SK-N-SH (cell line): ENCODE results near the gene ZCCHC14.

Experiments used
- ELF1 ChIP-seq: IDR thresholded peaks from 2 replicates; pipeline ENCODE4 v1.4.0; 2012
- GABPA ChIP-seq: IDR thresholded peaks from 2 replicates; pipeline ENCODE4 v1.4.0; 2012; ENCODE audit warnings: low read depth, mild to moderate bottlenecking
- JUND ChIP-seq: IDR thresholded peaks from 2 replicates; pipeline ENCODE4 v1.4.0; 2012
- MAX ChIP-seq: IDR thresholded peaks from 2 replicates; pipeline ENCODE4 v1.4.0; 2012; ENCODE audit warnings: low read depth
- NFIC ChIP-seq: IDR thresholded peaks from 2 replicates; pipeline ENCODE4 v1.4.0; 2012; ENCODE audit warnings: borderline replicate concordance
- RXRA ChIP-seq: IDR thresholded peaks from 2 replicates; pipeline ENCODE4 v1.4.0; 2012; ENCODE audit warnings: low read depth, mild to moderate bottlenecking, borderline replicate concordance
- SIN3A ChIP-seq: IDR thresholded peaks from 2 replicates; pipeline ENCODE4 v1.6.1; 2012; ENCODE audit warnings: low read depth, mild to moderate bottlenecking, low read length, moderate library complexity, borderline replicate concordance
- TF ChIP-seq, protein P1 (sequence below): fragments of 200-600 bp; sonication (generic); IDR thresholded peaks from 2 replicates; pipeline ENCODE4 v1.6.1; 2017; ENCODE audit warnings: antibody characterized with exemption, mild to moderate bottlenecking, moderate library complexity

DNA sequence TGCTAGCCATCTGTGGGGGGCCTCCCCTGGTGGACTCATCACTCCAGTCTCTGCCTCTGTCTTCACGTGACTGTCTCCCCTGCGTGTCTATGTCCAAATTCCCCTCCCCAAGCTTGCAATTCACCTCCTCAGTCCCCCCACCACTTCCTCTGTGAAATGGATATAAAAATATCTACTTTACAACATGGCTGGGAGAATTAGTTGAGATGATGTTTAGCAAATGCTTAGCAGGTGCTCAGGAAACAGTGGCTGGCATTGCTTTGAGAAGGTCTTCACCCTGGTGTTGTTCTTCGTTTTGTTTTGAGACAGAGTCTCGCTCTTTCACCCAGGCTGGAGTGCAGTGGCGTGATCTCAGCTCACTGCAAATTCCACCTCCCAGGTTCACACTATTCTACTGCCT is 8.3 kb upstream of the ZCCHC14 start:
- TF ChIP-seq MAX: no peak
- TF ChIP-seq, protein P1, sequence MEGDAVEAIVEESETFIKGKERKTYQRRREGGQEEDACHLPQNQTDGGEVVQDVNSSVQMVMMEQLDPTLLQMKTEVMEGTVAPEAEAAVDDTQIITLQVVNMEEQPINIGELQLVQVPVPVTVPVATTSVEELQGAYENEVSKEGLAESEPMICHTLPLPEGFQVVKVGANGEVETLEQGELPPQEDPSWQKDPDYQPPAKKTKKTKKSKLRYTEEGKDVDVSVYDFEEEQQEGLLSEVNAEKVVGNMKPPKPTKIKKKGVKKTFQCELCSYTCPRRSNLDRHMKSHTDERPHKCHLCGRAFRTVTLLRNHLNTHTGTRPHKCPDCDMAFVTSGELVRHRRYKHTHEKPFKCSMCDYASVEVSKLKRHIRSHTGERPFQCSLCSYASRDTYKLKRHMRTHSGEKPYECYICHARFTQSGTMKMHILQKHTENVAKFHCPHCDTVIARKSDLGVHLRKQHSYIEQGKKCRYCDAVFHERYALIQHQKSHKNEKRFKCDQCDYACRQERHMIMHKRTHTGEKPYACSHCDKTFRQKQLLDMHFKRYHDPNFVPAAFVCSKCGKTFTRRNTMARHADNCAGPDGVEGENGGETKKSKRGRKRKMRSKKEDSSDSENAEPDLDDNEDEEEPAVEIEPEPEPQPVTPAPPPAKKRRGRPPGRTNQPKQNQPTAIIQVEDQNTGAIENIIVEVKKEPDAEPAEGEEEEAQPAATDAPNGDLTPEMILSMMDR: no peak
- no peak for TF ChIP-seq GABPA
- no peak for TF ChIP-seq RXRA
- TF ChIP-seq ELF1: no peak
- TF ChIP-seq JUND: no peak
- TF ChIP-seq SIN3A: no peak
- no peak for TF ChIP-seq NFIC
